Testis (tissue), 3 donors: ENCODE measurements around the gene LTA4H. TPM values are rescaled to one million over a fixed set of nuclear protein-coding genes. Genes with fewer than 3 reads are reported as not detected.
A peak's percentile ranks its signal among the peaks of the same experiment; 100 is the strongest.
"Not testable (repeated sequence)": the region's sequence is repeated elsewhere in the genome, so short reads cannot be mapped to it uniquely, and the experiment has no call there.

Source experiments
- DNase-seq: peaks from one replicate; pipeline ENCODE4 v3.0.0-alpha.2; 2019
- H3K27ac ChIP-seq, 2 donors: fragments of 200-600 bp; sonication (generic); one replicate each; pipeline ENCODE4 v1.5.1; 2019
- H3K27me3 ChIP-seq: fragments of 200-600 bp; sonication (generic); one replicate; pipeline ENCODE4 v1.5.1; 2019
- H3K36me3 ChIP-seq: fragments of 200-600 bp; sonication (generic); one replicate; pipeline ENCODE4 v1.5.1; 2017; ENCODE audit warnings: low read depth; ENCODE audit errors: missing control alignments
- H3K4me1 ChIP-seq: fragments of 200-600 bp; sonication (generic); one replicate; pipeline ENCODE4 v1.5.1; 2019
- H3K4me3 ChIP-seq, 2 donors: fragments of 200-600 bp; sonication (generic); one replicate each; pipeline ENCODE4 v1.5.1; 2017 to 2019
- H3K9me3 ChIP-seq: fragments of 200-600 bp; sonication (generic); one replicate; pipeline ENCODE4 v1.5.1; 2017
- CTCF ChIP-seq, 3 experiments: fragments of 450-650 bp in 2 of 3; fragments of 200-600 bp in 1 of 3; sonication (generic) in 1 of 3; IDR thresholded peaks; one replicate each; pipeline ENCODE4 v1.5.1; 2016 to 2019; ENCODE audit warnings: antibody characterized with exemption in 3 of 3, mild to moderate bottlenecking in 2 of 3, moderate library complexity in 1 of 3
- POLR2A ChIP-seq: fragments of 450-650 bp; IDR thresholded peaks from one replicate; pipeline ENCODE4 v1.6.1; 2017; ENCODE audit warnings: antibody characterized with exemption, mild to moderate bottlenecking, moderate library complexity
- WGBS, 2 donors: methylation state at CpG; one replicate each; pipeline ENCODE4 v1.1.5; 2018; 5-methylcytosine and 5-hydroxymethylcytosine counted together
- intact Hi-C: fragments of 100-400 bp; cut with DNase I; formaldehyde crosslinking; loops from one replicate; pipeline ENCODE4 v1.15.1; 2023; ENCODE audit warnings: low total_unique reads
- polyA plus RNA-seq: library from polyadenylated mRNA; stranded (reverse); fragments of 350-450 nt; fragmentation: Illumina TruSeq; extraction: RNeasy Lipid Tissue Mini Kit (QIAGEN cat#74804); gene quantifications from one replicate; pipeline ENCODE4 v1.2.3, GENCODE V29; 2014; ENCODE audit warnings: low read depth, low replicate concordance; ENCODE audit not compliant: insufficient read depth
- total RNA-seq, 2 donors: library from RNA; depleted of rRNA; stranded (reverse); fragments of >200 nt; gene quantifications; one replicate each; pipeline ENCODE4 v1.2.3, GENCODE V29; 2016

LTA4H gene
- total and polyA plus RNA-seq, 3 donors from 2014 or later, result 41.5 to 62.5 (median 44.4) TPM

DNA sequence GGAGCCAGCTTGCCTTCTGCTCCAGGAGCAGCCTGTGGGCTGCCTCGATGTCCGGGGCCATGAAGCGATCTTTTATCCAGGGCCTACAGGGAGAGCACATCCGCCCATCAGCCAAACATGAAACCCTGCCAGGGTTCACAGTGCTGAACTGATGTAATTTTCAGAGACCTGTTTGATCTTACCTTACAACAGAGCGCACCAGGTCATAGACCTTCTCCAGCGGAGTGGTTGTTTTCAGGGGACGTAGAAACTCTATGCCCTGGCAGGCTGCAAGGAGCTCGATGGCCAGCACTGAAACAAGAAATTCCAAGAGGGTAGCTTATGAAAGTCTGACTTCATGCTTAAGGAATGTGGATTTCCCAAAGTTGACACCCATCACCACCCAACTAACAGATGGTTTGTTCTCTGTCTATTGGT is 59.0 kb downstream of the LTA4H start:
- TF ChIP-seq CTCF (IDR thresholded peaks at IDR 0.05) (no peak), POLR2A (no peak)
- Histone ChIP-seq H3K27me3 (no peaks in the 10 kb centered on the region), H3K27ac (no peak overlapping the region), H3K36me3 (no peaks in the 10 kb centered on the region), H3K4me3 (no peak overlapping the region), H3K4me1 (no peaks in the 10 kb centered on the region), H3K9me3 (no peaks in the 10 kb centered on the region)
- no peak for DNase-seq
- WGBS, 2 donors, result 95 to 97% methylated on average over 8 of the region's 8 CpGs
- intact Hi-C loops, result no loop called here

GRCh38 chr12:95975491-95975890 is 59.9 kb downstream of the LTA4H start:
- intact Hi-C loops, result no loop called here
- Histone ChIP-seq H3K27me3 (no peaks in the 10 kb centered on the region), H3K27ac (no peak overlapping the region), H3K36me3 (no peaks in the 10 kb centered on the region), H3K4me1 (no peaks in the 10 kb centered on the region), H3K4me3 (no peak overlapping the region), H3K9me3 (no peaks in the 10 kb centered on the region)
- 93% methylated on average over 4 of the region's 4 CpGs for WGBS, 2 donors
- TF ChIP-seq CTCF (IDR thresholded peaks at IDR 0.05), result no peak
- TF ChIP-seq POLR2A, result no peak
- no peak for DNase-seq

GRCh38 chr12:95974358-95974757 is 61.0 kb downstream of the LTA4H start:
- 76 to 86% methylated on average over 2 of the region's 2 CpGs for WGBS, 2 donors
- DNase-seq, result no peak
- intact Hi-C loops, result no loop called here
- no peak for TF ChIP-seq CTCF (IDR thresholded peaks at IDR 0.05)
- TF ChIP-seq POLR2A, result no peak
- Histone ChIP-seq H3K27me3 (no peaks in the 10 kb centered on the region), H3K9me3 (no peaks in the 10 kb centered on the region), H3K27ac (no peak overlapping the region), H3K4me1 (no peaks in the 10 kb centered on the region), H3K36me3 (no peaks in the 10 kb centered on the region), H3K4me3 (no peak overlapping the region)

DNA sequence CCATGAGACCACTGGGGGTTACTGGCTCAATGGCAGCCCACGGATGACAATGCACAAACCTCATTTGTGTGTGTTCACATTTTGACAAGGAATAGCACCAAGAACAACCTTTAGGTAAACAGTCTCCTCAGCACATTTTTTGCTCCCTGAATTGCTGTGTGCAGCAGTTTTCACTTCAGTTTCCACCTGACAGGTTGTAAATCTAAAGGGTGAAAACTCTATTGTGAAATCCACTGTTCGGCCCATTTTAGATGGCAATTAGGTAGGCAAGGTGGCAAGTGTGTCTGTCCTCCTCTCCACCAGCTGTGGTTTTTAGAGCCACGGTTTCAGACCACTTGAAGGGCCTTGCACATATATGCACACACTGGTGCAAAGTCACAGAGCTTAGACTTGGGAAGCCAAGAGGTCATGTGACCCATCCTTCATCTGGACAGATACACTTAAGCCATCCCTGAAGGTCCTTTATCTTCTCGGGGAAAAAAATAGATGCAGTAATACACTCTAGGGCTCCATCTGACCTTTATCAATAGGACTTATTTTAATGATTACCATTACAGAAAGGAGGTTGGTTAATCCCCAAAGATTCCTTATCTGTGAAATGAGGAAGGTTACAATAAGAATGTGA is 62.4 kb downstream of the LTA4H start:
- no peaks in the 10 kb centered on the region for H3K4me1 ChIP-seq
- H3K27me3 ChIP-seq, result no peaks in the 10 kb centered on the region
- no peak overlapping the region for H3K4me3 ChIP-seq
- DNase-seq, result no peak
- intact Hi-C loops, result no loop called here
- TF ChIP-seq POLR2A (no peak), CTCF (IDR thresholded peaks at IDR 0.05) (no peak)
- no peaks in the 10 kb centered on the region for H3K9me3 ChIP-seq
- 64 to 65% methylated on average over 4 of the region's 4 CpGs for WGBS, 2 donors
- no peak overlapping the region for H3K27ac ChIP-seq
- H3K36me3 ChIP-seq, result no peaks in the 10 kb centered on the region

- Histone ChIP-seq H3K9me3 (no peaks in the 10 kb centered on the region), H3K27ac (no peak overlapping the region), H3K4me3 (no peak overlapping the region), H3K4me1 (no peaks in the 10 kb centered on the region), H3K36me3 (no peaks in the 10 kb centered on the region), H3K27me3 (no peaks in the 10 kb centered on the region)
- TF ChIP-seq POLR2A (no peak), CTCF (IDR thresholded peaks at IDR 0.05) (no peak)
- no peak for DNase-seq
- intact Hi-C loops, result no loop called here
- 53 to 58% methylated on average over 7 of the region's 7 CpGs for WGBS, 2 donors
Measured at GRCh38 chr12:95970905-95971304, 64.5 kb downstream of the LTA4H start.

DNA sequence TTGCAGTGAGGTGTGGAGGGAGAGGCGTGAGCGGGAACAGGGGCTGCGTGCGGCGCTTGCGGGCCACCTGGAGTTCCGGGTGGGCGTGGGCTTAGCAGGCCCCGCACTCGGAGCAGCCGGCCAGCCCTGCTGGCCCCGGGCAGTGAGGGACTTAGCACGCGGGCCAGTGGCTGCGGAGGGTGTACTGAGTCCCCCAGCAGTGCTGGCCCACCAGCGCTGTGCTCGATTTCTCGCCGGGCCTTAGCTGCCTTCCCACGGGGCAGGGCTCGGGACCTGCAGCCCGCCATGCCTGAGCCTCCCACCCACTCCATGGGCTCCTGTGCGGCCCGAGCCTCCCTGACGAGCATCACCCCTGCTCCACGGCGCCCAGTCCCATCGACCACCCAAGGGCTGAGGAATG is 66.3 kb downstream of the LTA4H start:
- H3K4me1 ChIP-seq, H3K27me3 ChIP-seq, H3K9me3 ChIP-seq, H3K36me3 ChIP-seq, DNase-seq, H3K27ac ChIP-seq, intact Hi-C loops: not testable (repeated sequence)
- 25 to 66% methylated on average over 4 to 17 of the region's 28 CpGs for WGBS, 2 donors
- H3K4me3 ChIP-seq, result peak overlapping the region in 1 of 2 donors; percentile 26
